HG03565 (cell line): ENCODE measurements around the gene TIPARP.

Source experiments
- ATAC-seq: cut with Tn5 transposase; IDR thresholded peaks from one replicate; pipeline ENCODE4 v1.9.1; 2021; ENCODE audit warnings: mild to moderate bottlenecking, moderate library complexity; ENCODE audit not compliant: unreplicated experiment

The TIPARP gene

GRCh38 chr3:156675830-156676767 lies 1.7 kb downstream of the TIPARP start:
- ATAC-seq = no peak

GRCh38 chr3:156676768-156677479 lies 2.5 kb downstream of the TIPARP start:
- no peak for ATAC-seq

GRCh38 chr3:156677536-156677935 lies 3.1 kb downstream of the TIPARP start:
- ATAC-seq = no peak

GRCh38 chr3:156678197-156678596 lies 3.8 kb downstream of the TIPARP start:
- no peak for ATAC-seq

- ATAC-seq = no peak
These were observed 6.0 kb downstream of the TIPARP start for GRCh38 chr3:156680243-156680914.

- peak; percentile 64 for ATAC-seq
These were observed 6.6 kb downstream of the TIPARP start for GRCh38 chr3:156681002-156681401.

DNA sequence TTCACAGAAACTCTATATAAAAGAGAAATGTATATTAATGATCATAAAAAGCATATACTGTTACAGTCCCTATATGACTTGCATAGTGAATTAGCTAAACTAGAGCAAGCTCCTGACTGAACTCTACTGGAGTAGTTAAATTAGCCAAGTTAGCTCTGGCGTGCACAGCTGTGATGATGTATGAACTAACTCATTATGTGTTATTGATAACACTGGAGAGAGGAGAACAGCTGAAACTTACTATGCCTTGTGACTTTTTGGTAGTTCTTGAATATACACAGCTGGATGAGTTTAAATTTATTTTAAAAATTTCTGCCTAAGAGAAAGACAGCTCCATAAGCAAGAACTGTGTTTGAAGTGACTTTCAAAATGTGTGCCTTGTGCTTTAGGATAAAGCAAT lies 8.1 kb downstream of the TIPARP start:
- ATAC-seq = no peak

DNA sequence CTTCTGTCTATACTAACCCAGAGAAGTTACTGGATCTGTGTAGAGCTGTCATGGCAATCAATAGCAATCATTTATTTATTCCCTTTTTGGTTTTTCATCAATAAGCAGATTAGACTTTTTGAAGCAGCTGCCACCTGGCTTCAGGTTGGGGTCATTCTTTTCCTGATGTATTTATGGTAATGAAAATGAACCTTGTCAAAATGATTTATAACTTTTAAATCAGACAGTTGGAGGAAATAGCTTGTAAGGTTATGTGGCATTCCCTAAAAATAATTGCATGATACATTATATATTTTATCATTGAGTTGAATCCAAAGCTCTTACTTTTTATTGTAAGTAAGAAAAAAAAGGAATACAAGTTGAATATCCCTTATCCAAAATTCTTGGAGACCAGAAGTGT lies 8.6 kb downstream of the TIPARP start:
- no peak for ATAC-seq

DNA sequence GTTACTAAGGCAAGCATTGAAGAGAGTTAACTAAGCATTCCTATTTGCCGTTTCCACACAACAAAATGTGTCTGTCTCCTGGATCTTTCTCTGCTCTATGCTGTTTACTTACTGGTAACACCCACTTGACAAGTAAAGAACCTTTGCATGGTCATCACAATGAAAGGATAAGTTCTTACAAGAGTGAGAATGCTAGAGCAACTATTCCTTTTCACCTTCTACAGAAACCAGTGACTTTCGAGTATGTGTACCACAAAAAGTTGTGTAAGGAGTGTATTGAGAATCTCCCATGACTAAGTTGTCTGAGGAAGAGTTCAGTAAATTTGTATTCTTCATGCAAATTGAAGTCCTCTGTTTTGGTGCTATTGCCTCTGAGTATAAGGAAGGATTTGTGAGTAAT lies 10.8 kb downstream of the TIPARP start:
- ATAC-seq = no peak

DNA sequence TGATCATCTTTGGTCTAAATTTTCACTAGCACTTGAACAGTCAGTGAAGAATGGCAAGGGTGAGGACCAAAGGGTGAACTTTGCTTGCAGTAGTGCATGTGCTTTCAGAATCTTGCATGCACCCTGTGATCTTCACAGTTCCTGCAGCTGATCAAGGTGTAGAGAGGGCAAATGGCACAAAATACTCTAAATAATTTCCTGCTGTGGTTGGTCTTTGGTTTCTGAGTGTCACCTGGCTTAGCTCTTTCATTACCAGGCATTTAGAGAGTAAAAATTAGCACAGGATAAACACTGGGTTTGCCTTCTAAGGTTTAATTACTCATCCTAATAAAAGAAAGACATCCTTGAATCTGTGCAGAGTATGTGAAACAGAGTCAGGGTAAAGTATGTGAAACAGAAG lies 11.4 kb downstream of the TIPARP start:
- ATAC-seq = peak; percentile 24

DNA sequence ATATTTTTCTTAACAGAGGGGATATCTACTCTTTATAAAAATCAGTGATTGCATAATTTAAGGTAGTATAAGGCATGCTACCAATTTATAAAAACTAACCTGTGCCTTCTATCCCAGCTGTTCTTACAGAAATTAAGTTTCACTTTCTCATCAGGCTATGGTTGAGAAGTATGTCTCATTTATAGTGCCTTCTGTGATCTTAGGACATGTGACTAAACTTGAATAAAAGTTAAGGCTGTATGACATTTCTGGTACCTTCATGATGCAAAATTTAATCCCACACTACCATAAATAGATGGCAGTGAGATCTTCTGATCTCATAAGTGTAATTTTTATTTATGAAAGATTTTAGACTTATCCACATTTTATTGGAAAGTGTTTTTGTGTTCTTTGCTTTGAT lies 12.6 kb downstream of the TIPARP start:
- peak; percentile 35 for ATAC-seq

GRCh38 chr3:156688632-156689452 lies 14.5 kb downstream of the TIPARP start:
- no peak for ATAC-seq

DNA sequence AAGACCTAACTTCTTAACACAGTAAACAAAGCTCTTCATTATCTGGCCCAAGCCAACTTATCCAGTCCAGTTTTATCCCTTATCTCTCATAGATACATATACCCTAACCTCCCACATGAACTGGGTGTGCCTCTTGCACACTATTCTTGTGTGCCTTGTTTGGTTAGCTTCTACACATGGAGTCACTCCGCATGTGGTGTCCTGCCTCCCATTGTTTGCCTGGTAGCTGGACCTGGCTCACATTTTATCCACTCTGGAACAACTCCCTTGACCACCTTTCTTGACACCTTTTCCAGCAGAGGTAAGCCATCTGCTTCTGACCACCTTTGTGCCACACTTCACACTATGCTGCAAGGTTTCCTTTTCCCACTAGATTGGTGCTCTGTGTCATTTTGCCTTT lies 15.2 kb downstream of the TIPARP start:
- ATAC-seq = no peak

DNA sequence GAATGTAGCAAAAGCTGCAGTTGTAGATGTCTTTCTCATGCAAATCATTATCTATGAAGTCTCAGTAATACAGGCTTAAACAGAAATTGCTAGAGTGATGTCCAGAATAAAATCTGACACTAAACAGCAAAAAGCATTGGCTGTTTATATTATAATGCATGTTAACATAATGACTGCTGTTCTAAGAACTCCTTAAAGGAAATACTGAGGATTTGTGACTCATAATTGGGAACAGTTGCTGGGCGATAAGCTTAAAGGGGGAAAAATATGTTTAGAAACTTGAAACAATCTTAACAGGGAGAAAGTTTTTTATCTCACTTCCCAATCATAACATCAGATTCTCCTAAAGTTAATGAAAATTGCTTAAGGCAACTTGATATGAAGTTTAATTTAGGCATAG lies 17.5 kb downstream of the TIPARP start:
- no peak for ATAC-seq

GRCh38 chr3:156693166-156693565 lies 18.8 kb downstream of the TIPARP start:
- ATAC-seq = no peak

DNA sequence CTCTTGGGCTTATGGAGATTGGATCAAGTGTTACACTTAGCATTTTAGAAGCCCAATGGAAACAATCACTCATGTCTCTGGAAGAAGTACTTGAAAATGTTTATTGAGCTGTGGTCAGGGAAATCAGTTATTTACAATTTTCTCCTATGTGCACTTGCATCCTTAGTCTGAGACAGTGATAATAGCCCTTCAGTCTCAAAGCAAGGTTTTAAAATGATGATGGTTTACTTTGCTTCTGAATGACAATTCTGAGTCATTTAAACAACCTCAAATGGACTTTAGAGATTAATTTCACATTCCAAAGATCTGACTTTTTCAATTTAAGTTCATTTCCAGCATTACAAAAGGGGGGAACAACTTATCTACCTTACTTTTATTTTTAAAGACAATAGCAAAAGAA lies 20.1 kb downstream of the TIPARP start:
- no peak for ATAC-seq

DNA sequence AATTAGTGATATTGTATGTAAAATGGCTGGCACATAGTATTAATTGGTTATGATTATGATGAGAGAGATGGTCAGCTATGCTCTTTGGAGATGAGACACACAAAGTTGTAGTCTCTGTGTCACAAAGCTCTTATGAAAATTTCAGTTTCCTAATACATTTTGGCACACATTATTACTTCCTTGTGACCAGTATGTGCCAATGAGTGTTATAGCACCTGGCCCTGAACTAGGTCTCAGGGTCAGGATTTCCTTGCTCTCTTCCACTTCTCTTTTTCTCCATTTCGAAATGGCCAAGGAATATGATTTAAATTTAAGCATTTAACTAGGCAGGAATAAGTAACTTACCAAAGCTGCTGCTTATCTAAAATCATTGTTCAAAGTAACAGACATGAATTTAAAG lies 28.0 kb downstream of the TIPARP start:
- ATAC-seq = no peak

GRCh38 chr3:156704370-156705036 lies 30.1 kb downstream of the TIPARP start:
- ATAC-seq = no peak

- peak; percentile 68 for ATAC-seq
These were observed 31.6 kb downstream of the TIPARP start for GRCh38 chr3:156705761-156706616.
